Lung microvascular endothelial cell (primary cell): ENCODE data around the gene SLC1A4. TPM values are rescaled to one million over a fixed set of nuclear protein-coding genes. Genes with fewer than 3 reads are reported as not detected.

ENCODE experiments used
- DNase-seq, 2 donors: peaks; one replicate each; pipeline versions ENCODE4 v3.0.0 to v3.0.0-alpha.2; 2010; ENCODE audit warnings: low read depth in 2 of 2
- total RNA-seq: library from RNA; depleted of rRNA; stranded (reverse); fragments of >200 nt; gene quantifications from 2 replicates; pipeline ENCODE4 v1.2.1, GENCODE V29; 2014

SLC1A4 gene
- total RNA-seq, 1 donor from 2014 or later: 11.7 TPM

DNA sequence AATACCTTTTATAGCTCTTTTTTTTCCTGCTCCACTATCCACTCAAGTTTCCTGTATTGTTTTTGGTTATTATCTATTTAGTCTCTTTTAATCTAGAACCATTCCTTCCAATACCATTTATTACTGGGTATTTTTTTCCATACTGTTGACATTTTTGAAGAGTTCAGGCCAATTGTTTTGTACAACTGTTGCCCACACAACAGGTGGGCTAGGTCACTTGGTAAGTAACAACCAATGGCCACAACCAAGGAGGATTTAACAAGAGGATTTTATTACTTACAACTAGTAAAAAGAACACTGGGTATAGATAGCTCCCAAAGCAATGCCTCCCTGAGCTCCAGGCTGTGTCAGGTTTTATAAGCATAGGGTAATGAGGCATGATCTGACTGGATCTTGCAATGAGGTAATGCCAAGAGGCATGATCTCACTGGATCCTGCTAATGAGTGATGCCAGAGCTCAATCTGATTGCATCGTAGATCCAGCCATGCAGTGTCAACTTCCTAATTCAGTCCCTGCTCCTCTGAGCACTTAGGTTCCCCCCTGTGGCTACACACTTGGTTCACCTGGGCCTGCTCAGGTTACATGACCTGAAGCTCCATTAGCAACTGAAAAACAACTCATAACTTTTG is 59.9 kb downstream of the SLC1A4 start:
- no peak for DNase-seq

DNA sequence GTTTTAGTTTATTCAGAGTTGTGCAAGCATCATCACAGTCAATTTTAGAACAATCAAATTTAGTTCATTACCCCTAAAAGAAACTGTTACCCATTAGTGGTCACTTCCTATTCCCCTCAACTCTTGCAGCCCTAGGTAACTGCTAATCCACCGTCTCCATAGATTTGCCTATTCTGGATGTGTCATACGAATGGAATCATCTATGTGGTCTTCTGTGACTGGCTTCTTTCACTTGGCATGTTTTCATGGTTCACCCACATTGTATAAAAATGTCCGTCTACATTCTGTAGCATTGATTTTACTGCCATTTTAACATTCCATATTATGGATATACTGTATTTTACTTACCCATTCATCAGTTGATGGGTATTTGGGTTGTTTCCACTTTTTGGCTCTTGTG is 61.7 kb downstream of the SLC1A4 start:
- no peak for DNase-seq

GRCh38 chr2:65053199-65053598 is 64.0 kb downstream of the SLC1A4 start:
- no peak for DNase-seq

DNA sequence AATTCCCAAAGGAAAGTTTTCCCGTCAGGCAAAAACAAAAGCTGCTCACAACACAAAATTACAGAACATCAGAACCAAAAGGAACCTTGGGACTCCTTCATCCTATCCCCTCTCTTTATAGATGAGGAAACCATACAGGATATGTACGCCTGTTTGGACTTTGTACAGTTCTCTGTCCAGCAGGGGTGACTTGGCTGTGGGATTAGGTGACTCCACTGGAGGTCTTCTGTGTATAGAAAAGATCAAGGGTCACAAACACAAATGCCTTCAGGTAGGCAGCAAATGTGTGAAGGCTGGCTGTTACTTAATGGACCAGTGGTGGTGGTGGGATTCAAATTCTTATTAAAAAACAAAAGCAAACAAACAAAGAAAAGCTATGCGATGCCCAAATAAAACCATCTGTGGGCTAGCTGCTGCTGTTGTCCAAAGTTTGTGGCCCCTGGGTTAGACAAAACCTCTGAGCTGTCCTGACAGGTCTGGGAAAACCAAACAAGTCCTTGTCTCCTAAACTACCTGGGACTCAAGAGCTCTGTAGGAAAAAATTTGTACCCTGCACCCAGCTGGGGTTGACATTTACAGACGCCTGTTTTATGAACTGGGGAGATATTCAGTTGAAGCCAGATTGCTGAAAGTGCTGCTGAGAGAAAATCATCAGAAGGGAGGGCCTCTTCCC is 65.7 kb downstream of the SLC1A4 start:
- no peak for DNase-seq

DNA sequence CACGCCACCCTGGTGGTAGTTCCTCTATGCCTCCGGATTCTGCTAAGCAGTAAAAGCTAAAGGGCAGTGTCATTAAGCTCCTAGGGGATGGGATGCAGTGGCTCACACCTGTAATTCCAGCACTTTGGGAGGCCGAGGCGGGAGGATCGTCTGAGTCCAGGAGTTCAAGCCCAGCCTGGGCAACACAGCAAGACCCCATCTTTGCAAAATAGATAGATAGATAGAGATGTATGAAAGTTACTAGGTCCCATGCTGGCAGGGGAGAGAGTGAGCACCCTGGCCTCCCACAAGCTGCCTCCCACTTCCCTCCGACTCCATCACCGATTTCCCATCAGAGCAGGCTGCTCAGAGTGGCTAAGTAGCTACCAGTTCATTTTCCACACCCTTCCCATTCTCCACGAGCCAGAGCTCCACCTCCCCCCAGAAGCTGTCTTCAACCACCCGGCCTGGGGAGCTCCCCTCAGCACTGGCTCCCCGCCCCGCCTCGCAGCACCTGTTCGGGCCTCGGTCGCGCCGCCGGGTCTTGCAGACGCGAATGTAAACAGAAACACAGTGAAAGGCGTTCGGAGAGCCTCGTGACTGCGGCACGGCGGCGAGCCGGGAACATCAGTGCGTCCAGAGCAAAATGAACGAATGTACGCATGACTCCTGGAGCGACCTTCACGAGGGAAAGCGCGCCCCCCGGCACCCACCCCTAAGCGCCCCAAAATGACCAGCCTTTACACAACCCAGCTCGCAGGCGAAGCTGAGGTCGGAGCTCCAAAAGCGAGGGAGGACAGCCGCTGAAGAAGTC is 66.4 kb downstream of the SLC1A4 start:
- DNase-seq: no peak

GRCh38 chr2:65056215-65057053 is 67.2 kb downstream of the SLC1A4 start, which contains the start of gene CEP68:
CEP68 (plus strand) TSS chr2:65056416; CDS start chr2:65069445, 13,029 bp downstream.
- DNase-seq: peak; percentile 98

- DNase-seq: no peak
Observed at GRCh38 chr2:65057054-65057375, 67.8 kb downstream of the SLC1A4 start.

GRCh38 chr2:65057391-65058052 is 68.3 kb downstream of the SLC1A4 start:
- DNase-seq: peak; percentile 78 to 85

GRCh38 chr2:65059071-65059470 is 69.9 kb downstream of the SLC1A4 start:
- peak; percentile 74 to 81 for DNase-seq

- no peak for DNase-seq
Observed at GRCh38 chr2:65061146-65061909, 72.1 kb downstream of the SLC1A4 start.

- DNase-seq: no peak
Observed at GRCh38 chr2:65061910-65062339, 72.7 kb downstream of the SLC1A4 start.

DNA sequence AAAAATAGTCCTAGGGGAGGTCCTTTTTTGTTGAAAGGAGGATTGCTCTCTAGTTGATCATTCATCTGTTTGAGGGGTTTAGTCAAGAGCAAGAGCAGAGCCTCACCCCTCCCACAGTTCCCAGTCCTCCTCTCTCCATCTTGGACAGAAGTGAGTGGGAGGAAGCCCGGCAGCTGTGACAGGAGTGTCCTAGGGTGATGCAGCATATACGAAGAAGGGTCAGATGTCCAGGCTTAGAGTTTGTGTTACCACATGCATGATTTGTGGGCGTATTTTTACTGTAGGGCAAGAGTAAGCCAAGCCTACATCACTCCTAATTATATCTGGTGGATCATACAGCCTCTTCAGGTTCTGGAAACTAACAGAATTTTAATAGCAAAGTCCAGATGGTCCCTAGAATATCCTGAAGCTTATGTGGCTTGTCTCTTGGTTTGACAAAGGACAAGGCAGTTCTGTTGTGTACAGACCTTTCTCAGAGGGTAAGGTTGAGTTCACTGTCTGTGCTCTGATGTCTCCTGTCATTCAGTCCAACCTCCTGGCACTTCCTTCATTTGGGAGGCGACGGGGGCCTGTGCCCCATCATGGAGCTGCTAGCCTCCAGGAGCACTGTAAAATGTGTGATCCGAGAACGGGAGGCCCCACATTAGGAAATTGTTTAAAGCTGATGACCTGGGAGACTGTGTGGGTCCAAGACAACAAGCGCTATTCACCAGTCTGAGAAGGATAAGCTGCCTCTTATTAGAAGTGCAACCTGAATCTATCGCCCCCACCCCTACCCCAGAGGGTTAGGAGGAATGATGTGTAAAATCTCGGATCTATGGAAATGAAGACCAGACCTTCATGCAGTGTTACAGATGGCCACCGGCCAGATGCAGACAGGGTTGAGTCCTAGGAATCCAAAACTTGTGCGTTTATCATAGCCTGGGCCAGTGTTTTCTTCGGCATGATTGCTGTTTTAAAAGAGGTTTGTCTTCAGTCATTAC is 73.9 kb downstream of the SLC1A4 start:
- DNase-seq: no peak

DNA sequence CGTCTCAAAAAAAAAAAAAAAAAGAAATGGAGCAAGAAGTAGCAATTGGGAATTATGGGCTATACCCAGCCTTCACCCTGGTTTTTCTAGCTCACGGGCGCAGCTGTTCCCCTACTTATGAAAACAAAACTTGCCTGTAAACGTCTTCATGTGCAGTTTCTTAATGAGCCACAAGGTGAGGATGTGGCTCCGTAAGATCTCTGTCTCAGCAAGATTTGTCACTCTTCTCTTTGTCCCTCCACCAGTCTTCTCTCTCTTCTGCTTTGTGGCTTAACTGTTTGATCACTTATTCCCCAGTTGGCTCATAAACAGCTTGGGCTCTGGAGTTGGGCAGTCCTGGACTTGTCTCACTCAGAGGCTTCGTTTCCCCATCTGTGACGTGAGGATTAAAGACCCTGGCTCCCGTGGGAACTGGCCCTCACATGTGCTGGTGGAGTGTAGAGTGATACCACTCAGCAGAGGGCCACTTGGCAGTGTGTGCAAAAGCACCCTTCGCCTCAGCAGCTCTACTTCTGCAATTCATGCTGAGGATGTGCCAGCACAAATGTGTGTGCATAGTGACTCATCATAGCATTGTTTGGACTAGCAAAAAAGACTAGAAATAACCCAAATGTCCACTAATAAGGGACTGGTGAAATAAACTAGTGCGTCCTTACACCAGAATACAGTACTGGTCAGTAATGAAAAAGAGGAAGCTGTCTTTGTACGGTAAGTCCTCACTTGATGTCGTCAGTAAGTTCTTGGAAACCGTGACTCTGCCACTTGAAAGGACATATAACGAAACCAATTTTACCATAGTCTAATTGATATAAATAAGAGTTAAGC is 75.7 kb downstream of the SLC1A4 start:
- peak; percentile 87 to 91 for DNase-seq

DNA sequence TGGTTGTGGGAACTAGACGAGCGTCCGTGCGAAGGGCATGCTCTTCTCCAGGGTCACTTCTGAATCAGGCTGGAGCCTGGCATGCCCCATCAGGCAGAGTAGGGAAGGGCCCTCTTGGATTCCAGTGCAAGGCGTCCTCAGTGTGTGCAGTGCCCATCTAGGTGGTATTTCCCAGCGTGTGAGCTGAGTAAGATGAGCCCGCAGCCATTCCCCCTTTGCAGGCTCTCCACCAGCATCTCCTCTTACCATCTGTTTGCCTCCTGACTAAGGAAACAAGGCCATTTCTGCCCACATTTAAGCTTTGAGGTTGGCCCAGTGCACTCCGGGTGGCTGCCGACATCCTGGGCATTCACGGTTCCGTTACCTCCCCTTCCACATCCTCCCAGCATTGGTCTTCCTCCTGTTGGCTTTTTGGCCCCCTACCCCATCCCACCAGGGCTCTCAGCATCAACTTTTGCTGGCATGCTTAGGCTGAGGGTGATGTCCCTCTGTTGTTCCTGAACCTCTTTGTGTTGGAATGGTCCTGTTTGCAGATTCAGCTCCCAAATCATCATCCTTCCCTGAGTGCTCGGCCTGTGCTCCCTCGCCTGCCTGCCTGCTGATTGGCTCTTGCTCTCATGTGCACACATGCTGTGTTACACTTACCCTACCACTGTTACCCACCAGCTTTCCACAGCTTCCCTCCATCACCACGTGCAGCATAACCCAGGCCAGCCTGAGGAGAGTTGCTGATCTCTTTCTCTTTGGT is 78.8 kb downstream of the SLC1A4 start:
- DNase-seq: no peak

GRCh38 chr2:65069439-65069824 is 80.2 kb downstream of the SLC1A4 start:
- no peak for DNase-seq

GRCh38 chr2:65070172-65070830 is 81.1 kb downstream of the SLC1A4 start:
- DNase-seq: peak; percentile 75 to 91

GRCh38 chr2:65070856-65071255 is 81.7 kb downstream of the SLC1A4 start:
- no peak for DNase-seq
